Activated naive CD8-positive, alpha-beta T cell treated with anti-CD3 and anti-CD28 coated beads, Interleukin-2, amount 10 ng/mL, durations not matched to agents 7 days and 5 days (primary cell): ENCODE results near the gene ATMIN. TPM values are rescaled to one million over a fixed set of nuclear protein-coding genes. Genes with fewer than 3 reads are reported as not detected.

ENCODE experiments used
- ATAC-seq: fragments of 150-1000 bp; cut with Tn5 transposase; one replicate; pipeline ENCODE4 v1.10.0; 2021; ENCODE audit warnings: low read depth, moderate library complexity
- POLR2A ChIA-PET: fragments of 350-600 bp; sonication (Branson Sonifier 250); formaldehyde crosslinking; loops from one replicate; lab custom pipeline; 2021; ENCODE audit warnings: antibody characterized with exemption; lab: Charles Lee
- DNase-seq: peaks from one replicate; pipeline ENCODE4 v3.0.0; 2021
- H3K27ac Mint-ChIP-seq: one replicate; pipeline ENCODE4 v1.8.0; 2022; ENCODE audit warnings: mild to moderate bottlenecking, mixed read lengths
- H3K27me3 Mint-ChIP-seq: one replicate; pipeline ENCODE4 v1.8.0; 2022; ENCODE audit warnings: mild to moderate bottlenecking, moderate library complexity, mixed read lengths
- H3K36me3 Mint-ChIP-seq: one replicate; pipeline ENCODE4 v1.8.0; 2021; ENCODE audit warnings: mild to moderate bottlenecking, mixed read lengths
- H3K4me1 Mint-ChIP-seq: one replicate; pipeline ENCODE4 v1.8.0; 2021; ENCODE audit warnings: mixed read lengths
- H3K4me3 Mint-ChIP-seq: one replicate; pipeline ENCODE4 v1.8.0; 2022; ENCODE audit warnings: mild to moderate bottlenecking, moderate library complexity, mixed read lengths
- H3K9me3 Mint-ChIP-seq: one replicate; pipeline ENCODE4 v1.8.0; 2021; ENCODE audit warnings: mixed read lengths
- total RNA-seq, 2 experiments: library from RNA; stranded (reverse); gene quantifications; one replicate each; pipeline ENCODE4 v1.2.3, GENCODE V29; 2021

The ATMIN gene
- total RNA-seq: 10 to 100 TPM; 28.3 to 29.3 TPM

- H3K27me3 Mint-ChIP-seq: no peaks in the 10 kb centered on the region
- H3K27ac Mint-ChIP-seq: peak within 1 kb of the TSS; percentile 65
- peak within 1 kb of the TSS; percentile 86 for H3K4me3 Mint-ChIP-seq
- H3K4me1 Mint-ChIP-seq: peaks cover 25% of the 10 kb centered on the region
- peak; percentile 97 for DNase-seq
- H3K36me3 Mint-ChIP-seq: peaks cover 16% of the 10 kb centered on the region
- H3K9me3 Mint-ChIP-seq: no peaks in the 10 kb centered on the region
- ATAC-seq: peak; percentile 94
- POLR2A ChIA-PET: interaction anchor here (1.0 to 3.2 kb wide), 6 partner anchors 28 to 279 kb away, joined by 3 to 22 read pairs (median 7); partner anchors contain the start of genes C16orf46, CENPN, CMC2 and GAN
Measured at GRCh38 chr16:81035398-81035974, at the start of gene ATMIN. TSS of gene ATMIN (plus strand) at chr16:81035842. CDS start at chr16:81035871, 29 bp downstream.

GRCh38 chr16:80986557-80986956 is 49.1 kb upstream of the ATMIN start:
- DNase-seq (no peak), ATAC-seq (no peak)
- H3K27me3 Mint-ChIP-seq: no peaks in the 10 kb centered on the region
- H3K4me3 Mint-ChIP-seq: no peak overlapping the region
- no peak overlapping the region for H3K27ac Mint-ChIP-seq
- no peaks in the 10 kb centered on the region for H3K4me1 Mint-ChIP-seq
- POLR2A ChIA-PET: no interaction called here
- no peaks in the 10 kb centered on the region for H3K9me3 Mint-ChIP-seq
- H3K36me3 Mint-ChIP-seq: peaks cover 20% of the 10 kb centered on the region

- no peak for ATAC-seq
- Mint-ChIP-seq H3K4me1 (peaks cover 2% of the 10 kb centered on the region), H3K27ac (no peak overlapping the region), H3K4me3 (no peak overlapping the region), H3K9me3 (no peaks in the 10 kb centered on the region), H3K36me3 (peaks cover 23% of the 10 kb centered on the region), H3K27me3 (no peaks in the 10 kb centered on the region)
- POLR2A ChIA-PET: no interaction called here
- DNase-seq: no peak
Measured at GRCh38 chr16:80988756-80989155, 46.9 kb upstream of the ATMIN start.

GRCh38 chr16:80989801-80990200 is 45.8 kb upstream of the ATMIN start:
- no peaks in the 10 kb centered on the region for H3K27me3 Mint-ChIP-seq
- H3K4me3 Mint-ChIP-seq: no peak overlapping the region
- DNase-seq: no peak
- no peak overlapping the region for H3K27ac Mint-ChIP-seq
- POLR2A ChIA-PET: no interaction called here
- no peaks in the 10 kb centered on the region for H3K9me3 Mint-ChIP-seq
- ATAC-seq: no peak
- peaks cover 9% of the 10 kb centered on the region for H3K4me1 Mint-ChIP-seq
- H3K36me3 Mint-ChIP-seq: peaks cover 21% of the 10 kb centered on the region

- DNase-seq: no peak
- Mint-ChIP-seq H3K9me3 (no peaks in the 10 kb centered on the region), H3K36me3 (peaks cover 20% of the 10 kb centered on the region), H3K4me1 (peaks cover 9% of the 10 kb centered on the region), H3K27ac (no peak overlapping the region), H3K27me3 (no peaks in the 10 kb centered on the region), H3K4me3 (no peak overlapping the region)
- POLR2A ChIA-PET: no interaction called here
- ATAC-seq: no peak
Measured at GRCh38 chr16:80990577-80990976, 45.1 kb upstream of the ATMIN start.

- POLR2A ChIA-PET: no interaction called here
- peaks cover 22% of the 10 kb centered on the region for H3K36me3 Mint-ChIP-seq
- H3K4me1 Mint-ChIP-seq: peaks cover 9% of the 10 kb centered on the region
- no peak overlapping the region for H3K27ac Mint-ChIP-seq
- DNase-seq (no peak), ATAC-seq (no peak)
- no peaks in the 10 kb centered on the region for H3K9me3 Mint-ChIP-seq
- H3K27me3 Mint-ChIP-seq: no peaks in the 10 kb centered on the region
- no peak overlapping the region for H3K4me3 Mint-ChIP-seq
Measured at GRCh38 chr16:80990978-80991377, 44.7 kb upstream of the ATMIN start.

- Mint-ChIP-seq H3K9me3 (no peaks in the 10 kb centered on the region), H3K36me3 (peaks cover 22% of the 10 kb centered on the region), H3K27me3 (no peaks in the 10 kb centered on the region), H3K27ac (no peak overlapping the region), H3K4me1 (peaks cover 11% of the 10 kb centered on the region), H3K4me3 (no peak overlapping the region)
- no peak for DNase-seq
- ATAC-seq: no peak
- POLR2A ChIA-PET: no interaction called here
Measured at GRCh38 chr16:80991792-80992430, 43.7 kb upstream of the ATMIN start.

GRCh38 chr16:80992676-80993293 is 42.9 kb upstream of the ATMIN start:
- Mint-ChIP-seq H3K9me3 (no peaks in the 10 kb centered on the region), H3K27ac (no peak overlapping the region), H3K4me1 (peaks cover 16% of the 10 kb centered on the region), H3K4me3 (no peak overlapping the region), H3K36me3 (peaks cover 19% of the 10 kb centered on the region), H3K27me3 (no peaks in the 10 kb centered on the region)
- ATAC-seq (no peak), DNase-seq (no peak)
- POLR2A ChIA-PET: interaction anchor here (1.0 kb wide), 1 partner anchor 45 kb away, joined by 3 read pairs; no protein-coding TSS in a partner anchor

- Mint-ChIP-seq H3K27me3 (no peaks in the 10 kb centered on the region), H3K4me1 (peaks cover 21% of the 10 kb centered on the region), H3K27ac (no peak overlapping the region), H3K4me3 (no peak overlapping the region), H3K36me3 (peaks cover 19% of the 10 kb centered on the region), H3K9me3 (no peaks in the 10 kb centered on the region)
- no peak for DNase-seq
- POLR2A ChIA-PET: interaction anchor here (1.0 kb wide), 1 partner anchor 44 kb away, joined by 3 read pairs; no protein-coding TSS in a partner anchor
- no peak for ATAC-seq
Measured at GRCh38 chr16:80993307-80993706, 42.3 kb upstream of the ATMIN start.

DNA sequence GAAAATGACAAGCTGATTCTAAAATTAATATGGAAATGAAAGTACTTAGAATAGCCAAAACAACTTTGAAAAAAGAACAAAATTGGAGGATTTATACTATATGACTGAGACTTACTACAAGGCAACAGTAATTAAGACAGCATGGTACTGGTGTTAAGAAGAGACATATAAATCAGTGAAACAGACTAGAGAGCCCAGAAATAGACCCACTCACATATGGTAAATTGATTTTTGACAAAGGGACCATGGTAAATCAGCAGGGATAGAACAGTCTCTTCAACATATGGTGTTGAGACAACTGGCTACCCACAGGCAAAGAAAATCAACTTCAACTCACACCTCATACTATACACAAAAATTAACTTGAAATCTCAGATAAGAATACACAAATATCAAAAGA is 41.8 kb upstream of the ATMIN start:
- Mint-ChIP-seq H3K4me3 (no peak overlapping the region), H3K27me3 (no peaks in the 10 kb centered on the region), H3K9me3 (no peaks in the 10 kb centered on the region), H3K36me3 (peaks cover 21% of the 10 kb centered on the region), H3K27ac (no peak overlapping the region), H3K4me1 (peaks cover 22% of the 10 kb centered on the region)
- POLR2A ChIA-PET: interaction anchor here (0.7 to 1.5 kb wide), 3 partner anchors 13 to 44 kb away, joined by 3 to 5 read pairs (median 3); partner anchors contain the start of genes CENPN and CMC2
- no peak for DNase-seq
- ATAC-seq: no peak

GRCh38 chr16:80994451-80994850 is 41.2 kb upstream of the ATMIN start:
- Mint-ChIP-seq H3K36me3 (peaks cover 27% of the 10 kb centered on the region), H3K4me3 (no peak overlapping the region), H3K27ac (no peak overlapping the region), H3K4me1 (peaks cover 28% of the 10 kb centered on the region), H3K9me3 (no peaks in the 10 kb centered on the region), H3K27me3 (no peaks in the 10 kb centered on the region)
- POLR2A ChIA-PET: interaction anchor here (0.7 to 1.5 kb wide), 3 partner anchors 9 to 13 kb away, joined by 3 to 5 read pairs (median 3); partner anchors contain the start of genes CENPN and CMC2
- no peak for ATAC-seq
- DNase-seq: no peak

DNA sequence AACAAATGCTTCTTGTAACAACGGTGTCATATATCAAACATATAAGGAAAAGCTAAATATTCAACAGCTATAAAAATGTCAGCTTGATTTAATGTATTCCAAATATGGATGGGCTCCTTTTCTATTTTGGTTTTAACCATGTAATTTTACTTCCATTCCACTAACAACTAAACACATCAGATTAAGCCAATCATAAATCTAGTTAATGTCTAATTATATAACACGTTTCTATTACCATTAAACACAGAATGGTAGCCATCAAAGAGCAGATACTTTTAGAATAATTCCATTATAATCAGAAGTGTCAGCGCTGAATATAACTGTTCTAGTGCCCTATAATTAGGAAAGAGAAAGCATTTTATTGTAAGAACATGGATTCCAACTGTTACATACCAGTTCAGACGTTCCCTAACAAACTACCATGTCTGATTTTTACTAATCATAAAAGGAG is 38.9 kb upstream of the ATMIN start:
- H3K4me3 Mint-ChIP-seq: peak overlapping the region; percentile 88
- H3K27ac Mint-ChIP-seq: peak overlapping the region; percentile 94
- H3K27me3 Mint-ChIP-seq: no peaks in the 10 kb centered on the region
- DNase-seq (no peak), ATAC-seq (no peak)
- POLR2A ChIA-PET: interaction anchor here (1.6 kb wide), 1 partner anchor 80 kb away, joined by 4 read pairs; the partner anchor contains the start of gene C16orf46
- peaks cover 35% of the 10 kb centered on the region for H3K4me1 Mint-ChIP-seq
- no peaks in the 10 kb centered on the region for H3K9me3 Mint-ChIP-seq
- peaks cover 23% of the 10 kb centered on the region for H3K36me3 Mint-ChIP-seq

DNA sequence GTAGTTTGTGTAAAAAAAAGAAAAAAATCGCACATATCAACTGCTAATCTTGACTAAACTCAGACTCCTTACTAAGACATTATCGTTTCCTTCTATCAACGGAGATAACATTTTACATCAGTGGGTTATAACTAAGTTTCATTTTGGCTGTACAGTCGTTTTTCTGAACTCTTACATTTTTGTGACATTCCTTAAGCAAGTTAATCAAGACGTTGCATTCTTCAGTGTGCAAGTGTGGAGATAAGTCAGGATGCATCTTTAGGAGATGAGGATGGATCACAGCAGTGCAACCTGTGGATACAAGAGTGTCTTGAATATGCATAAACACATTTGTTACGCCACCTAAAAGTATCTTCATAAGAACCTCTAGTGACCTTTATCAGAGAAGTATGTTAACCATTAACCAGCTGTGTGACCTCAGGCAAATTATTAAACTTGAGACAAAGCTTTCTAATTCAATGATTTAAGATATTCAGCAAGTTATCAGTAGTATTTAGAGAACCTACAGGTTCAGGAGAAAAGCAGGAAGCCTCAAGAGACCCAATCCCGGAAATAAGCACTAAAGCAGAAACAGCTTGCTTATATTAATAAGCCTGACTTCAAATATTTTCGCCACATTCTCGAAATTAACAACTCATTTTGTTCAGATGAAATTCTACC is 38.4 kb upstream of the ATMIN start:
- ATAC-seq: peak; percentile 52
- peak overlapping the region; percentile 94 for H3K27ac Mint-ChIP-seq
- POLR2A ChIA-PET: interaction anchor here (0.7 to 1.6 kb wide), 3 partner anchors 9 to 79 kb away, joined by 3 to 18 read pairs (median 4); partner anchors contain the start of genes C16orf46, CENPN and CMC2
- no peaks in the 10 kb centered on the region for H3K9me3 Mint-ChIP-seq
- H3K4me3 Mint-ChIP-seq: peak overlapping the region; percentile 88
- no peak for DNase-seq
- H3K36me3 Mint-ChIP-seq: peaks cover 25% of the 10 kb centered on the region
- no peaks in the 10 kb centered on the region for H3K27me3 Mint-ChIP-seq
- peaks cover 38% of the 10 kb centered on the region for H3K4me1 Mint-ChIP-seq
